H1 (cell line): ENCODE data around the gene NANOS3. TPM values are rescaled to one million over a fixed set of nuclear protein-coding genes. Genes with fewer than 3 reads are reported as not detected.
A peak's percentile ranks its signal among the peaks of the same experiment; 100 is the strongest.

ENCODE experiments used
- CTCF ChIA-PET: fragments of 300-600 bp; sonication (Branson Sonifier 250); formaldehyde crosslinking; loops from one replicate; lab custom pipeline; 2021; ENCODE audit not compliant: partially characterized antibody; lab: Charles Lee
- POLR2A ChIA-PET: fragments of 300-600 bp; sonication (Branson Sonifier 250); formaldehyde crosslinking; loops from one replicate; lab custom pipeline; 2021; ENCODE audit warnings: inconsistent platforms; ENCODE audit not compliant: partially characterized antibody; lab: Charles Lee
- DNase-seq, 2 experiments: peaks; one replicate each; pipeline versions ENCODE4 v3.0.0 to v3.0.0-alpha.2; 2010 to 2022; ENCODE audit warnings: low spot score in 2 of 2, low read depth in 1 of 2, mixed read lengths in 1 of 2
- FAIRE-seq: peaks from 2 replicates; lab custom pipeline; 2011; peaks lifted over from hg19 to GRCh38; lab: Jason Lieb, UNC
- H2AFZ ChIP-seq: 2 replicates; pipeline ENCODE4 v1.8.1; 2012; ENCODE audit warnings: low read length, inconsistent platforms
- H2AK5ac ChIP-seq: 2 replicates; pipeline ENCODE4 v1.6.1; 2013; ENCODE audit warnings: low read depth, low read length
- H2BK120ac ChIP-seq: replicated peaks from 2 replicates; pipeline ENCODE3; 2013; ENCODE audit warnings: low read depth, low read length, inconsistent platforms
- H2BK12ac ChIP-seq: 2 replicates; pipeline ENCODE4 v1.6.1; 2013; ENCODE audit warnings: low read depth, low read length
- H2BK15ac ChIP-seq: 2 replicates; pipeline ENCODE4 v1.6.1; 2013; ENCODE audit warnings: low read length
- H2BK20ac ChIP-seq: 2 replicates; pipeline ENCODE4 v1.6.1; 2013; ENCODE audit warnings: low read length
- H2BK5ac ChIP-seq: 2 replicates; pipeline ENCODE4 v1.6.1; 2013; ENCODE audit warnings: low read depth, low read length
- H3K14ac ChIP-seq: 2 replicates; pipeline ENCODE4 v1.6.1; 2013; ENCODE audit warnings: inconsistent platforms; ENCODE audit not compliant: insufficient read length
- H3K18ac ChIP-seq: 2 replicates; pipeline ENCODE4 v1.6.1; 2013; ENCODE audit warnings: low read length; ENCODE audit errors: extremely low read depth
- H3K23ac ChIP-seq: 2 replicates; pipeline ENCODE4 v1.6.1; 2013; ENCODE audit warnings: inconsistent platforms; ENCODE audit not compliant: insufficient read length
- H3K23me2 ChIP-seq: 2 replicates; pipeline ENCODE4 v1.6.1; 2013; ENCODE audit warnings: low read depth, low read length
- H3K27ac ChIP-seq: 2 replicates; pipeline ENCODE4 v1.6.1; 2011; ENCODE audit warnings: low read depth, low read length, inconsistent platforms
- H3K27me3 ChIP-seq, 4 experiments: replicated peaks in 1 of 4; 1 replicate in 1 of 4; 2 replicates in 3 of 4; pipeline versions ENCODE4 v1.6.1 to v1.8.1; 2011 to 2013; ENCODE audit warnings: low read length in 3 of 4, mild to moderate bottlenecking in 3 of 4, inconsistent platforms in 2 of 4, mixed read lengths in 2 of 4, moderate library complexity in 1 of 4; ENCODE audit not compliant: control insufficient read depth in 3 of 4, insufficient read depth in 3 of 4; ENCODE audit errors: extremely low read depth in 1 of 4
- H3K36me3 ChIP-seq, 4 experiments: 2 replicates each; pipeline versions ENCODE4 v1.6.1 to v1.8.1; 2011 to 2013; ENCODE audit warnings: mild to moderate bottlenecking in 4 of 4, low read length in 3 of 4, moderate library complexity in 2 of 4, control low read depth in 1 of 4, inconsistent platforms in 1 of 4; ENCODE audit not compliant: insufficient read depth in 4 of 4, control insufficient read depth in 2 of 4
- H3K4ac ChIP-seq: replicated peaks from 2 replicates; pipeline ENCODE3; 2013; ENCODE audit warnings: low read length, low read depth, mixed read lengths, inconsistent platforms; ENCODE audit not compliant: insufficient read length
- H3K4me1 ChIP-seq, 4 experiments: replicated peaks in 1 of 4; 1 replicate in 1 of 4; 2 replicates in 3 of 4; pipeline versions ENCODE4 v1.6.1 to v1.8.1; 2011 to 2013; ENCODE audit warnings: low read length in 3 of 4, inconsistent platforms in 2 of 4, mixed read lengths in 1 of 4; ENCODE audit not compliant: insufficient read depth in 4 of 4, control insufficient read depth in 3 of 4
- H3K4me2 ChIP-seq, 2 experiments: 2 replicates each; pipeline versions ENCODE4 v1.6.1 to v1.8.1; 2011 to 2013; ENCODE audit warnings: low read depth in 2 of 2, low read length in 2 of 2, control low read depth in 1 of 2, inconsistent platforms in 1 of 2, mild to moderate bottlenecking in 1 of 2; ENCODE audit not compliant: insufficient read depth in 1 of 2
- H3K4me3 ChIP-seq, 4 experiments: fragments of 200-600, 300-600 bp in 1 of 4; sonication (generic), shearing (Covaris generic), sonication (Bioruptor Twin) in 1 of 4; 2 replicates each; pipeline versions ENCODE4 v1.5.1 to v1.8.1; 2011 to 2016; ENCODE audit warnings: low read length in 4 of 4, low read depth in 3 of 4, control low read depth in 2 of 4, inconsistent platforms in 2 of 4, mild to moderate bottlenecking in 2 of 4, mixed read lengths in 1 of 4, moderate library complexity in 1 of 4; ENCODE audit not compliant: insufficient read depth in 2 of 4; ENCODE audit errors: extremely low read depth in 1 of 4
- H3K56ac ChIP-seq: replicated peaks from 2 replicates; pipeline ENCODE3; 2013; ENCODE audit warnings: low read depth, mild to moderate bottlenecking, mixed read lengths, low read length, inconsistent platforms; ENCODE audit not compliant: insufficient read length
- H3K79me1 ChIP-seq: 2 replicates; pipeline ENCODE4 v1.6.1; 2013; ENCODE audit warnings: low read depth, low read length, control low read depth
- H3K79me2 ChIP-seq, 2 experiments: 2 replicates each; pipeline versions ENCODE4 v1.6.1 to v1.8.1; 2012 to 2013; ENCODE audit warnings: low read length in 2 of 2, mild to moderate bottlenecking in 2 of 2, inconsistent platforms in 1 of 2; ENCODE audit not compliant: insufficient read depth in 2 of 2, control insufficient read depth in 1 of 2
- H3K9ac ChIP-seq, 4 experiments: replicated peaks in 1 of 4; 1 replicate in 1 of 4; 2 replicates in 3 of 4; pipeline versions ENCODE4 v1.6.1 to v1.8.1; 2011 to 2013; ENCODE audit warnings: low read depth in 3 of 4, low read length in 3 of 4, control low read depth in 2 of 4, mild to moderate bottlenecking in 2 of 4, moderate library complexity in 2 of 4, inconsistent platforms in 1 of 4; ENCODE audit errors: extremely low read depth in 1 of 4
- H3K9me3 ChIP-seq, 2 experiments: 2 replicates each; pipeline versions ENCODE4 v1.6.1 to v1.8.1; 2012 to 2013; ENCODE audit warnings: mild to moderate bottlenecking in 2 of 2, moderate library complexity in 2 of 2, control low read depth in 1 of 2, inconsistent platforms in 1 of 2, low read depth in 1 of 2, low read length in 1 of 2, mixed read lengths in 1 of 2; ENCODE audit not compliant: insufficient read depth in 2 of 2
- H4K20me1 ChIP-seq, 2 experiments: replicated peaks in 1 of 2; 2 replicates each; pipeline versions ENCODE3 to v1.8.1; 2011 to 2013; ENCODE audit warnings: inconsistent platforms in 2 of 2, low read length in 2 of 2, mild to moderate bottlenecking in 1 of 2; ENCODE audit not compliant: insufficient read depth in 2 of 2, control insufficient read depth in 1 of 2
- H4K5ac ChIP-seq: 2 replicates; pipeline ENCODE4 v1.6.1; 2013; ENCODE audit warnings: low read length, low read depth, mixed read lengths, inconsistent platforms; ENCODE audit not compliant: insufficient read length
- H4K8ac ChIP-seq: 2 replicates; pipeline ENCODE4 v1.8.0; 2013; ENCODE audit warnings: mild to moderate bottlenecking, moderate library complexity, low read length, inconsistent platforms; ENCODE audit not compliant: insufficient read depth; ENCODE audit errors: extremely low read depth
- H4K91ac ChIP-seq: replicated peaks from 2 replicates; pipeline ENCODE3; 2013; ENCODE audit warnings: low read length, mixed read lengths, inconsistent platforms; ENCODE audit not compliant: insufficient read length
- BCL11A ChIP-seq, 2 experiments: IDR thresholded peaks; one replicate each; pipeline ENCODE4 v1.6.1; 2011; ENCODE audit warnings: low read depth in 2 of 2, low read length in 2 of 2, mild to moderate bottlenecking in 2 of 2
- EZH2 ChIP-seq: fragments of 200-600 bp; sonication (generic); IDR thresholded peaks from 2 replicates; pipeline ENCODE4 v1.7.1; 2012; ENCODE audit warnings: low read depth, mild to moderate bottlenecking, moderate library complexity, low read length, inconsistent platforms; ENCODE audit not compliant: severe bottlenecking
- JUND ChIP-seq: IDR thresholded peaks from 2 replicates; pipeline ENCODE4 v1.6.1; 2011; ENCODE audit warnings: mild to moderate bottlenecking, improper control_type of control experiment, low read length
- NRF1 ChIP-seq: IDR thresholded peaks from 2 replicates; pipeline ENCODE4 v1.6.1; 2011; ENCODE audit warnings: mild to moderate bottlenecking, low read depth, low read length, improper control_type of control experiment
- WGBS, 2 experiments: shearing (Covaris generic) in 1 of 2; methylation state at CpG; one replicate each; pipeline versions ENCODE4 v1.1.6 to v1.1.7; 2013 to 2015; ENCODE audit warnings: low lambda C conversion rate in 2 of 2, mixed read lengths in 2 of 2, inconsistent platforms in 1 of 2, low coverage in 1 of 2, missing lambda C conversion rate in 1 of 2; ENCODE audit not compliant: insufficient replicate concordance in 2 of 2, insufficient coverage in 1 of 2, insufficient read length in 1 of 2; ENCODE audit errors: extremely low coverage in 1 of 2, missing lambda C conversion rate in 1 of 2; 5-methylcytosine and 5-hydroxymethylcytosine counted together
- polyA plus RNA-seq, 7 experiments: library from polyadenylated mRNA; depleted of rRNA in 3 of 7; stranded (reverse) in 5 of 7; unstranded in 2 of 7; fragments of >200 nt in 5 of 7; fragments of 200-250 nt in 2 of 7; gene quantifications; 1 replicate in 5 of 7; 2 replicates in 1 of 7; 4 replicates in 1 of 7; pipeline versions ENCODE4 v1.2.1 to v1.2.3, GENCODE V29; 2011 to 2013; ENCODE audit warnings: missing spikeins in 2 of 7, mixed read lengths in 2 of 7
- total RNA-seq: library from RNA; stranded (reverse); fragmentation: NEBNext Ultra II Directional; extraction: Animal tissue kit (Norgen Biotek cat#: 25700); gene quantifications from 2 replicates; pipeline ENCODE4 v1.2.1, GENCODE V29; 2021

NANOS3 gene
- total and polyA plus RNA-seq, 2 of the 8 experiments (the other 6 are each of a cell fraction or from before 2014, with no cell fraction given), result 0.62 TPM; not detected in 1

DNA sequence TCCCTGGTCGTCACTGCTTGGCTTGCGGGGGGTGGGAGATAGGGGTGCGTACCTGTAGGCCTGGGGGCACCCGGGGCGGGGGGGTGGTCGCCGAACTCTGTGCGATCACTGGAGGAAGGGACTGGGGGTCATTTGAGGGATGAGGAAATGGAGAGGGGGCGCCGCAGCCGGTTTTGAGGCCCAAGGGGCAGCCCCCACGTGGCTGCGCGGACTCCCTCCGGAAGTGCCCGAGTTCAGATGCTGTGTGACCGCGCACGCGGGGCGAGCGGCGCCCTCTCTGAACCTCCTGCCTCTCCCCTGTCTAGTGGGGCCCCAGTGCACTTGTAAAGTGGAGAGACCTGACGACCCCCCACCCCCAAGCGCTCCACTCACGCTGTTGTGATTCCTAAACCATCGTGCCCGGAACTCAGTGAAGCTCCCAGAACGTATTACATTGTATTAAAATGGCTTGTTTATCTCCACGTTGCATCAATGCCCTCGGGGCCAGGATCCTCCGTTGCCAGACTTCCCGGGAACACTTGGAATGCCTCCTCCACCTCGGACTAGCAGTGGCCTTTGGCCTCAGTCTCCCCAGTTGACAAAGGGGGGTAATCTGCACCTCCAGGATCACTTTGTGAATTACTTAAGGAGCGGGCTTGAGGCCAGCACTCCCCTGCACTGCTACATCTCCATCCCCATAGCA, 3.0 kb upstream of the NANOS3 start:
- ChIA-PET CTCF (interaction anchor here (0.6 to 1.1 kb wide), 3 partner anchors 12 to 370 kb away, joined by 3 to 4 read pairs (median 3); no protein-coding TSS in a partner anchor), POLR2A (interaction anchor here (1.5 kb wide), 2 partner anchors 10 to 26 kb away, joined by 4 to 7 read pairs; no protein-coding TSS in a partner anchor)
- no peak for TF ChIP-seq JUND
- peak; percentile 3 for TF ChIP-seq EZH2
- no peak for TF ChIP-seq NRF1
- TF ChIP-seq BCL11A (IDR thresholded peaks at IDR 0.05; ENCODE audit: low read depth in 2 of 2, low read length in 2 of 2), result no peak
- no peak overlapping the region for H2AFZ ChIP-seq
- no peak for DNase-seq
- no peak overlapping the region for H3K18ac ChIP-seq
- no peaks in the 10 kb centered on the region for H3K79me2 ChIP-seq
- no peaks in the 10 kb centered on the region for H3K36me3 ChIP-seq
- H3K56ac ChIP-seq, result no peak overlapping the region
- 67% methylated on average over 23 of the region's 35 CpGs; no CpG with 5 or more reads in 1 of the 2 experiments for WGBS, 2 experiments
- FAIRE-seq, result no peak
- no peak overlapping the region for H4K5ac ChIP-seq
- no peak overlapping the region for H2BK12ac ChIP-seq
- H4K91ac ChIP-seq, result no peak overlapping the region
- no peak overlapping the region for H3K4me3 ChIP-seq
- H4K20me1 ChIP-seq, result peaks cover 0 to 10% of the 10 kb centered on the region in 2 experiments
- H3K27ac ChIP-seq, result no peak overlapping the region
- H3K79me1 ChIP-seq, result no peaks in the 10 kb centered on the region
- no peak overlapping the region for H2BK5ac ChIP-seq
- no peak overlapping the region for H3K23ac ChIP-seq
- H2AK5ac ChIP-seq, result no peak overlapping the region
- H3K14ac ChIP-seq, result no peak overlapping the region
- H3K4ac ChIP-seq, result no peak overlapping the region
- 0 out of 4 replicates have a peak overlapping the region, but pooled peaks of 1 of the 2 experiments have one; percentile 8 for H3K4me2 ChIP-seq
- H3K23me2 ChIP-seq, result no peaks in the 10 kb centered on the region
- H2BK20ac ChIP-seq, result no peak overlapping the region
- H2BK15ac ChIP-seq, result no peak overlapping the region
- H3K9ac ChIP-seq, result no peak overlapping the region
- no peaks in the 10 kb centered on the region for H3K9me3 ChIP-seq
- H2BK120ac ChIP-seq, result no peak overlapping the region
- H3K4me1 ChIP-seq, result no peaks in the 10 kb centered on the region; a peak in 2 of 7 replicates
- H3K27me3 ChIP-seq, result peaks cover 36 to 78% (median 59%) of the 10 kb centered on the region in 4 experiments
- no peak overlapping the region for H4K8ac ChIP-seq
